ENCODE measurements around the gene GALNT15.

The GALNT15 gene

DNA sequence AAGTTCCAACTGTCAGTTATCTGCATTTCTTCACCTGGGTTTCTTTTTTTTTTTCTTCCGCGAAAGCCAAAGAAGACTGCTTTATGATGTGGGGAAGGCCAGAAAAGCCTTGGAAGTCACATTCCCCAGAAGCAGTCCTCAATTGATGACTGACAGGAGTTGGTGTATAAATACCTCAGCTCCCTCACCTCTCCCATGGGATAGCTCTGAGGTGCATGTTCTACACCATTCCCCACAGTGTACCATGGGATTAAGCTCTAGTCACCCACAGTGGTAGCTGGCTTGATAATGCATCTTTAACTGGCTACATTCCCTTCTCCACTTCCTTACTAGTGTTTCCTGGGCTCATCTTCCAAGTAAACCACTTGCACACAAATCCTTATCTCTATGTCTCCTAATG is 59.8 kb downstream of the GALNT15 start:
- TF ChIP-seq, protein P1, sequence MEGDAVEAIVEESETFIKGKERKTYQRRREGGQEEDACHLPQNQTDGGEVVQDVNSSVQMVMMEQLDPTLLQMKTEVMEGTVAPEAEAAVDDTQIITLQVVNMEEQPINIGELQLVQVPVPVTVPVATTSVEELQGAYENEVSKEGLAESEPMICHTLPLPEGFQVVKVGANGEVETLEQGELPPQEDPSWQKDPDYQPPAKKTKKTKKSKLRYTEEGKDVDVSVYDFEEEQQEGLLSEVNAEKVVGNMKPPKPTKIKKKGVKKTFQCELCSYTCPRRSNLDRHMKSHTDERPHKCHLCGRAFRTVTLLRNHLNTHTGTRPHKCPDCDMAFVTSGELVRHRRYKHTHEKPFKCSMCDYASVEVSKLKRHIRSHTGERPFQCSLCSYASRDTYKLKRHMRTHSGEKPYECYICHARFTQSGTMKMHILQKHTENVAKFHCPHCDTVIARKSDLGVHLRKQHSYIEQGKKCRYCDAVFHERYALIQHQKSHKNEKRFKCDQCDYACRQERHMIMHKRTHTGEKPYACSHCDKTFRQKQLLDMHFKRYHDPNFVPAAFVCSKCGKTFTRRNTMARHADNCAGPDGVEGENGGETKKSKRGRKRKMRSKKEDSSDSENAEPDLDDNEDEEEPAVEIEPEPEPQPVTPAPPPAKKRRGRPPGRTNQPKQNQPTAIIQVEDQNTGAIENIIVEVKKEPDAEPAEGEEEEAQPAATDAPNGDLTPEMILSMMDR (IDR thresholded peaks at IDR 0.05; ENCODE audit: low read depth, low read length, missing control alignments) = no peak
- DNase-seq (ENCODE audit: low read depth) = no peak
- in situ Hi-C loops (cut with HindIII; ENCODE audit: low sequenced_read_pairs) = loop anchor here (25.0 kb wide), 1 partner anchor 597 kb away; no protein-coding TSS in a partner anchor
- H3K4me3 ChIP-seq (ENCODE audit: low read depth, low read length) = no peak overlapping the region

DNA sequence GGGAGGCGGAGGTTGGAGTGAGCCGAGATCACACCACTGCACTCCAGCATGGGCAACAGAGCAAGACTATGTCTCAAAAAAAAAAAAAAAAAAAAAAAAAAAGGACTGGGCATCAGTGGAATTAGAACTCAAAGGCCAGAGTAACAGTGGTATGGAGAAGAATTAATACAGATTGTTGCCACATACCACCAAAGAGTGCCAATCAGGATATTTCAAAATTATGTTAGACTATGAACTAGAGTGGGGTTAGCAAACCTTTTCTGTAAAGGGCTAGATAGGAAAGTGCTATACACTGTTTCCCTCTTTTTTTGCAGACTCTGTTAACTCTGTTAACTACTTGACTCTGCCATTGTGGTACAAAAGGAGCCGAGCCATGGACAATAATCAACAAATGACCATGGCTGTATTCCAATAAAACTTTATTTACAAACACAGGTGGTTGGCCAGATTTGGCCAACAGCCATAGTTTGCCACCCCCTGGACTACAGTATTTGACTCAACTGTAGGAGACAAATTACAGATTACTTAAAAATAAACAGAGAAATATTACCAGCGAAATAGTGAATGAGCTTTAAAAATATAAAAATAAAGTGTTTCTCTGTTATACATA is 61.7 kb downstream of the GALNT15 start:
- in situ Hi-C loops (cut with HindIII; ENCODE audit: low sequenced_read_pairs) = loop anchor here (25.0 kb wide), 1 partner anchor 599 kb away; no protein-coding TSS in a partner anchor
- DNase-seq (ENCODE audit: low read depth) = no peak
- TF ChIP-seq, protein P1 (IDR thresholded peaks at IDR 0.05; ENCODE audit: low read depth, low read length, missing control alignments) = no peak
- no peak overlapping the region for H3K4me3 ChIP-seq (ENCODE audit: low read depth, low read length)

- no peak for DNase-seq (ENCODE audit: low read depth)
- no peak overlapping the region for H3K4me3 ChIP-seq (ENCODE audit: low read depth, low read length)
- TF ChIP-seq, protein P1 (IDR thresholded peaks at IDR 0.05; ENCODE audit: low read depth, low read length, missing control alignments) = no peak
- in situ Hi-C loops (cut with HindIII; ENCODE audit: low sequenced_read_pairs) = loop anchor here (25.0 kb wide), 1 partner anchor 600 kb away; no protein-coding TSS in a partner anchor
Measured at GRCh38 chr3:16236856-16237393, 62.4 kb downstream of the GALNT15 start.

- no peak for DNase-seq (ENCODE audit: low read depth)
- TF ChIP-seq, protein P1 (IDR thresholded peaks at IDR 0.05; ENCODE audit: low read depth, low read length, missing control alignments) = no peak
- no peak overlapping the region for H3K4me3 ChIP-seq (ENCODE audit: low read depth, low read length)
- in situ Hi-C loops (cut with HindIII; ENCODE audit: low sequenced_read_pairs) = loop anchor here (25.0 kb wide), 1 partner anchor 602 kb away; no protein-coding TSS in a partner anchor
Measured at GRCh38 chr3:16239086-16239770, 64.7 kb downstream of the GALNT15 start.

- TF ChIP-seq, protein P1 (IDR thresholded peaks at IDR 0.05; ENCODE audit: low read depth, low read length, missing control alignments) = no peak
- no peak overlapping the region for H3K4me3 ChIP-seq (ENCODE audit: low read depth, low read length)
- in situ Hi-C loops (cut with HindIII; ENCODE audit: low sequenced_read_pairs) = loop anchor here (25.0 kb wide), 1 partner anchor 602 kb away; no protein-coding TSS in a partner anchor
- no peak for DNase-seq (ENCODE audit: low read depth)
Measured at GRCh38 chr3:16239780-16240179, 65.3 kb downstream of the GALNT15 start.

DNA sequence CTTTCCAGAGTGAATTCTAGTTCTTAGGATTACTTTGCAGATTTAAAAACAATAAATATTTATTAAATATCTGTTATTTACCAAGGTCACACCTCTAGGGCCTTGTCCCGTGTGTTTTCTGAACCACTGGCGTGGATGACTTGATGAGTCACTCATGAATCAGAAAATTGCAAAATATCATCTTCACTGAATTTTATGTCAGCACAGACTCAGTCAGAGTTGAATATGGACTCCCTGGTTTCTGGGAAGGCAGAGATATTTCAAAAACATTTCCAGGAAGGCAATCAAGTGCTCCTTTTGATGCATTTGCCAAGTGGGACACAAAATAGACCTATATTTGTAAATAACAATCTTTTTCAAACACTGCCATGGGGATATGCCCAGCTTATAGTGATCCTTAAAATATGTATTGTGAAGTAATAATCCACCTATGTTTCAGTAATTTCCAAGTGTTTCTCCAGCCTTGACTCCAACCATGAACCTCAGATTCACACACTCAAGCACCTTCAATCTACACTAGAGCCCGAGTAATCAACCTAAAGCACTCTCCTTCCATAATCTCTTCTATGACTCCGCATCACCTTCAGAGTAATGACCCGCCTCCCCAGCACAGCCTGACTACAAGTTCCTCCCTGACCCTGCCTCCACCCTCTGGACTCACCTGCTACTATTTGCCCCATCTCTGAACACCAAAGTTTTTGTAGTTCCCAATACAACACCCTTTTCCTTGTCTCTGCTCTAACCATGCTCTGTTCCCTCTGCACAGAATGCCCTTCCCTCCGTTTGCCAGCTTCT is 65.9 kb downstream of the GALNT15 start:
- in situ Hi-C loops (cut with HindIII; ENCODE audit: low sequenced_read_pairs) = loop anchor here (25.0 kb wide), 1 partner anchor 603 kb away; no protein-coding TSS in a partner anchor
- TF ChIP-seq, protein P1 (IDR thresholded peaks at IDR 0.05; ENCODE audit: low read depth, low read length, missing control alignments) = no peak

More for the DNA sequence above, 65.9 kb downstream of the GALNT15 start:
- no peak for DNase-seq (ENCODE audit: low read depth)
- H3K4me3 ChIP-seq (ENCODE audit: low read depth, low read length) = no peak overlapping the region
